HG02943 (cell line): ENCODE measurements around the gene HRAS.
"Not testable (repeated sequence)": the region's sequence is repeated elsewhere in the genome, so short reads cannot be mapped to it uniquely, and the experiment has no call there.

ENCODE experiments used
- ATAC-seq: cut with Tn5 transposase; IDR thresholded peaks from one replicate; pipeline ENCODE4 v1.9.1; 2021; ENCODE audit warnings: mild to moderate bottlenecking, low read depth, moderate library complexity; ENCODE audit not compliant: unreplicated experiment

HRAS gene

GRCh38 chr11:534396-535209 is 773 bp downstream of the HRAS start:
- no peak for ATAC-seq

DNA sequence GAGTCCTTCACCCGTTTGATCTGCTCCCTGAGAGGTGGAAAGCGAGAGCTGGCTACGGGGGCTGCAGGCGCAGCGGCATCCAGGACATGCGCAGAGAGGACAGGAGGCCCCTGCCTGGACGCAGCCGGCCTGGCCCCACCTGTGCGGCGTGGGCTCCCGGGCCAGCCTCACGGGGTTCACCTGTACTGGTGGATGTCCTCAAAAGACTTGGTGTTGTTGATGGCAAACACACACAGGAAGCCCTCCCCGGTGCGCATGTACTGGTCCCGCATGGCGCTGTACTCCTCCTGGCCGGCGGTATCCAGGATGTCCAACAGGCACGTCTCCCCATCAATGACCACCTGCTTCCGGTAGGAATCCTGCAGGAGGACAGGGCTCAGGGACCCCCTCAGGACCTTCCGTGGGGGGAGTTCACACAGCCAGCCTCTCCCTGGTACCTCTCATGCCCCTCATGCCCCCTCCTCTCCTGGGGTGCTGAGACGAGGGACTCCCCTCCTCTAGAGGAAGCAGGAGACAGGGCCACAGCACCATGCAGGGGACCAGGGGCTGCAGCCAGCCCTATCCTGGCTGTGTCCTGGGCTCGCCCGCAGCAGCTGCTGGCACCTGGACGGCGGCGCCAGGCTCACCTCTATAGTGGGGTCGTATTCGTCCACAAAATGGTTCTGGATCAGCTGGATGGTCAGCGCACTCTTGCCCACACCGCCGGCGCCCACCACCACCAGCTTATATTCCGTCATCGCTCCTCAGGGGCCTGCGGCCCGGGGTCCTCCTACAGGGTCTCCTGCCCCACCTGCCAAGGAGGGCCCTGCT is 1.6 kb downstream of the HRAS start:
- ATAC-seq = no peak

DNA sequence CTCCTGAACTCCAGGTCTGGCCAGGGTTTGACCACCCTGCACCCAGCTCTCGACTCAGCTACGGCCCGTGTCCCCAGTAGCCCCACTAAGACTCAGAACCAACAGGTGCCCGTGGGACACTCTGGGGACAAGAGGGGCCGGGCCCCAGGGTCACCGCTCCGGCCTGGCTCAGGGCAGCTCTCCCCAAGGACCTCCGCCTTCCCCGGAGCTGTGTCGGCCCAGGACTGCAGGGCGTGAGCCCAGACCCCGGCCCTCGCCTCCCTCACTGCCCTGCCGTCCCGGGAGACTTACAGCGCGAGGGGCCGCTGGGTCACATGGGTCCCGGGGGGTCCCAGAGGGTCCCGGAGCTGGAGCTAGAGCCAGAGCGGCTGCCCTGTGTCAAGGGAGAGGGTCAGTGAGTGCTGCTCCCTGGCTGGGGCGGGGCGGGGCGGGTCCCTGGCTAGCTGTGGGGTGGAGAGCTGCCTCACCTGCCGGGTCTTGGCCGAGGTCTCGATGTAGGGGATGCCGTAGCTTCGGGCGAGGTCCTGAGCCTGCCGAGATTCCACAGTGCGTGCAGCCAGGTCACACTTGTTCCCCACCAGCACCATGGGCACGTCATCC is 2.3 kb downstream of the HRAS start:
- ATAC-seq = no peak

- ATAC-seq = no peak
Observed at GRCh38 chr11:532527-532985, 2.8 kb downstream of the HRAS start.

GRCh38 chr11:531919-532526 is 3.4 kb downstream of the HRAS start:
- ATAC-seq = no peak

DNA sequence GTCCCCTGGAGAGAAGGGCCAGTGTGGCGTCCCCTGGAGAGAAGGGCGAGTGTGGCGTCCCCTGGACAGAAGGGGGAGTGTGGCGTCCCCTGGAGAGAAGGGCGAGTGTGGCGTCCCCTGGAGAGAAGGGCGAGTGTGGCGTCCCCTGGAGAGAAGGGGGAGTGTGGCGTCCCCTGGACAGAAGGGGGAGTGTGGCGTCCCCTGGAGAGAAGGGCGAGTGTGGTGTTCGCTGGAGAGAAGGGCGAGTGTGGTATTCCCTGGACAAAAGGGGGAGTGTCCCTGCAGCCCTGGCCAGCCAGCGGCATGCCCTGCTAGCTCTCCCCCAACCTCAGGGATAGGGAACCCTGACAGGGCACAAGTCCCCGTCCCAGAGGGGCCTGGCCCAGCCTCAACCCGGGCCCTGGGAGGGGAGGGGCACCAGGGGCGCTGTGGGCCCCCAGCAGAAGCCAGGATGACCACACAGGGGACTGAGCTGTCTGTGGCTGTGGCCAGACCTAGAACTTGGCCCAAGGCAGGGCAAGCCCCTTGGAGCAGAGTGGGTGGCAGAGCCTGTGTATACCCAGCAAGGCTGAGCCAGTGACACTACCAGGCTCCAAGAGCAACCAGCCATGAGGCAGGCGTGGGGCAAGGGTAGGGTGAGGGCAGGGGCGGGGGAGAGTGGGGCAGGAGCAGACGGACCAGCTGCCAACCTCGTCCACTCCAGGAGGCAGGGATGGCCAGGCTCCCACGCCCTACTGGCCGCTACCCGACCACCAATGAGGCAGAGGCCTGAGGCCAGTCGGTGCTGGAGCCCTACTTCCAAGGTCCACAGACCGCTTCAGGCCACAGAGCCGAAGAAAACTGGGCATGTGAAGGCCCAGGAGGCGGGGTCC is 4.2 kb downstream of the HRAS start:
- no peak for ATAC-seq

DNA sequence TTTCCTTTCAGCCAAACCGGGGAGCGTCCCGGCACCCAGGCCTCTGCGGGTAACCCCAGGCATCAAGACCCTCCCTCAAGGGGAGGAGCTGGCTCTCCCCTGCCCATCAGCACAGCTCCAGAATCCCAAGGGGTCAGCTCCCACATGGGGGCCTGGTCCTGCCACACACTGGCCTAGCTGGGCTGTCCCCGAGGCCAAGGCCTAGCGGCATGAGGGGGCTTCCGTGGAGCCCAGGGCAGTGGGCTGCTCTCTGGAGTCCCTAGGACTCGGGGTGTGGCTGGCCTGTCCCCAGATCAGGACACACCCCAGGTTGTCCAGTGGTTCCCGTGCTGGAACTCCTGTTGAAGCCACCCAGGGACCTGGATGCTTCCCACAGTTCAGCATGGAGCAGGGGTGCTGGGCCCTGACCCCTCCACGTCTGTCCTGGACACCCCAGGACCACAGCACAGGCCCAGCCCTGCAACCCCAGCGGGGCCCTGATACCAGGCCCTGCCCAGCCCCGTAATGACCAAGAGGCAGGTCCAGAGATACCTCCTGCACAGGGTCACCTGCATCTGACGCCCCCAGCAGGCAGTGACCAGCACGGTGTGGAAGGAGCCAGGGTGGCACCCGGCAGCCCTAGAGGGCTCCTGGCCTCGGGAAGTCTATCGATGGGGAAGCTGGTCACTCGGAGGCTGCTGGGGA is 5.5 kb downstream of the HRAS start:
- ATAC-seq = no peak

- no peak for ATAC-seq
Observed at GRCh38 chr11:528815-529727, 6.3 kb downstream of the HRAS start.

DNA sequence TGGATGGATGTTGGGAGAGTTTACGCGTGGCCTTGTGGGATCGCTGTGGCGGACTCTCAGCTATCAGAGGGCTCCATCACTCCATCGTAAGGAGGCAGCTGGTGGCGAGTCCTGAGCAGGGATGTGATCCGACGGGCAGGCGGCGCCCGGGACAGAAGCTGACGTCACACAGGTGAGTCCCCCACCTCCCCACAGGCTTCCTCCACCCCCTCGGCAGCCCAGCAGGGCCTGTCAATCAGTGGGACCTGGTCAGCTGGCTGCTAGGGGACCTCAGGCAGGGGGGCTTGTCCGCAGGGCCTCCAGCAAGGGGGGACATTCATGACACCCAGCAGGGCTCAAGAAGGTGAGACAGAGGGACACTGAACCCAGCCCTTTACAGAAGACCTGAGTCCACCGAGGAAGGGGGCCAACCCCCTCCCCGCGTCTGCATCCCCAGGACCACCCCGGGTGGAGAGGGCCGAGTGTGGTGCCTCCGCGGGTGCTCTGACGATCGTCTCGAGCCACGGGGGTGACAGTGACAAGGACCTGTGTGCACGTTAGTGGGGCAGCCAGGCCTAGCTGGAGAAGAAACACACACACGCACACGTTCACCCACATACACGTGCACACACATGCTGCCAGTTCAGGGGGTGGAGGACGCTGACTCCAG is 7.1 kb downstream of the HRAS start:
- ATAC-seq = no peak

GRCh38 chr11:526192-526591 is 9.2 kb downstream of the HRAS start:
- ATAC-seq = no peak

DNA sequence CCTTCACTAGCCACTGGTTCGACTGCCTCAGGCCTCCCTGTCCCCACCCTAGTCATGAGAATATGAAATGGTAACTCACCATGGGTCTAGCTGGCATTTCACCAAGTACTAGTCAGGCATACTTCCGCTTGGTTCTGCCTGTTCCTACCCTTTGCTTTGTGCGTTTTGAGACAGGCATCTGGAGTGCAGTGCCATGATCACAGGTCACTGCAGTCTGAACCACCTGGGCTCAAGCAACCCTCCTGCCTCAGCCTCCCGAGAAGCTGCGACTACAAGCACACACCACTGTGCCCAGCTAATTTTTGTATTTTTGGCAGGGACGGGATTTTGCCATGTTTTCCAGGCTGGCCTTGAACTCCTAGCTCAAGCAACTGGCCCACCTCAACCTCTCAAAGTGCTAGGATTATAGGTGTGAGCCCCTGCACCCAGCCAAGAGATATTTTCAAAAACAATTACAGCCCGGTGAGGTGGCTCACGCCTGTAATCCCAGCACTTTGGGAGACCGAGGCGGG is 14.1 kb downstream of the HRAS start:
- no peak for ATAC-seq

DNA sequence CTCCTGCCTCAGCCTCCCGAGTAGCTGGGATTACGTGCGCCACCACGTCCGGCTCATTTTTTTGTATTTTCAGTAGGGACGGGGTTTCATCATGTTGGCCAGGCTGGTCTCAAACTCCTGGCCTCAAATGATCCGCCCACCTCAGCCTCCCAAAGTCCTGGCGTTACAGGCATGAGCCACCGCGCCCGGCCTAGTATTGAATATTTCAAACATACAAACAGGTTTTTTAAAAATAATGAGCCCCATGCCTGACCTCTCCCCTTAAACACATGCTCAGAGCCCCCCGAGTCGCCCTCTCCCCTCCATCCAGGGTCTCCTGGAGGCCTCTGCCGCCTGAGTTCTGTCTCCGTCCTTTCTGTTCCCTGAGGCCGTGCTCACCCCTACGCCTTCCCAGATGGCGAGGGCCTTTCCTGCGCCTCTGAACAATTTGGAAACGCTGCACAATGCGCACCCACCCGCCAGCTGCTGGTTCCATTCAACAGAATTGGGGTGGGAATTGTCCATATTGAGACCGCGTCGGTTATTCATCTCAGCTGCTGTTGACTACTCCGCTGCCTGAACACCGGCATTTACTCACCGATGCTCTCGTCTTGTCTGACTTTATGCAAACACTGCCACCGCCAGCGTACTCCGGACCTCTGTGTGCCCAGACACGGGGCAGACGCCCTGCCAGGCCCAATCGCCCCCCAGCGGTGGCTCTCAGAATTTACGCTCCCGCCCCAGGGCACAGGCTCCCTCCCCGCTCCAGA is 14.8 kb downstream of the HRAS start:
- ATAC-seq = no peak

DNA sequence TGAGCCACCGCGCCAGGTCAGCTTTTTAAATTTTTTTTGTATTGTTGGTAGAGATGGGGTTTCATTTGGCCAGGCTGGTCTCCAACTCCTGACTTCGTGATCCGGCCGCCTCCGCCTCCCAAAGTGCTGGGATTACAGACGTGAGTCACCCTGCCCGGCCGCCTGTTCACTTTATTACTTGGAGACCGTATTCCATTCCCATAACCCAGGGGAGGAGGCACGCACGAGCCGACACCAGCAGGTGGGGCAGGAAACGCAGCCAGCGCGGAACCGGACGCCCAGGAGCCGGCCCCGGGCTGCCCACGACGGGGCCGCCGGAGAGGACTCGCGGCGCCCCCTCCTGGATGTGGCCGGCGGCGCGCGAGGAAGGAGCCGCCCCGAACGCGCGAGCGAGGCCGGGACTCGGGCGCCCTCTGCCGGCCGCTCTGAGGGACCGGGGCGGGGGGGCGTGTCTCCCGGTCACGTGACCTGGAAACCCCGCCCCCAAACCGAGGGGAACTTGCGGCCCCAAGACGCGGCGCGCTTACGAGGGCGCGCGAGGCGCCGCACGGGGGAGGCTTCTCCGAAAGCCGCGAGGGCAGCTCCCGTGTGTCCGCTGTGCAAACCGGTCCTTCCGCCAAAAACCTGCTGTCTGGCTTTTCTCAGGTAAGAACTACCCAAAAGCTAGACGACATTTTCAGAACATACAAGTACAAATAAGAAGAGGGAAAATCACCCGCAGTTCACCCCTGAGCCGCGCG is 16.7 kb downstream of the HRAS start:
- no peak for ATAC-seq

- not testable (repeated sequence) for ATAC-seq
Observed at GRCh38 chr11:516918-517685, 18.3 kb downstream of the HRAS start.

GRCh38 chr11:516400-516799 is 19.0 kb downstream of the HRAS start:
- ATAC-seq = no peak

DNA sequence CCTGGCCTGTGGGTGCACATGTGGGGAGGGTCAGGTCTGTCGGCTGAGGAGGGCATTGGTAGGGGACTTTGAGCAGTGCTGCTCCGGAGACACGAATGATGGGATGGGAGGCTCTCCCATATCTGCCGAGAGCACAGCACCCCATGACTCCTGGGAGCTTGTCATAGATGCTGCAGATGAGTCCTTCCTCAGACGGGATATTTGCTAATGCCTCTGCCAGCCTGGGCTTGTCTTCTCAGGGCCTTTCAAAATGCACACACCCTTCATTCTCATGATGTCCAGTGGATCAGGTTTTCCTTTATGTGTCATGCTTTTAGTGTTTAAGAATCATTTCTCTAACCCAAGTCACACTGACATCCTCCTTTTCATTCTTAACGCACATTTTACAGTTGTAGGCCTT is 20.2 kb downstream of the HRAS start:
- ATAC-seq = no peak
